ENCODE data around the gene LCE1A. TPM values are rescaled to one million over a fixed set of nuclear protein-coding genes. Genes with fewer than 3 reads are reported as not detected.

LCE1A gene
- polyA plus RNA-seq, 1 of the 3 experiments (the other 2 are of a cell fraction), result not detected

GRCh38 chr1:152806576-152806975, 20.7 kb upstream of the LCE1A start, which contains the start of gene LCE1C:
TSS of gene LCE1C (minus strand) at chr1:152806651. CDS start at chr1:152805478, 1,173 bp downstream.
- H3K9me3 ChIP-seq, result no peaks in the 10 kb centered on the region
- H3K9me2 ChIP-seq, result no peaks in the 10 kb centered on the region
- H3K79me2 ChIP-seq (ENCODE audit: insufficient read depth), result no peaks in the 10 kb centered on the region
- no peaks in the 10 kb centered on the region for H3K36me3 ChIP-seq (replicated peaks in 1 of 2; ENCODE audit: control insufficient read depth in 1 of 2, insufficient read depth in 2 of 2, low read length in 1 of 2)
- H3K27me3 ChIP-seq (ENCODE audit: insufficient read depth), result no peaks in the 10 kb centered on the region; the same call in 1 of the 2 replicates
- ChIA-PET CTCF (no interaction called here), POLR2A (no interaction called here)
- no peak within 1 kb of the TSS for H3K4me3 ChIP-seq (ENCODE audit: low read depth in 2 of 2, low read length in 1 of 2)
- DNase-seq, result no peak
- TF ChIP-seq, protein P1, sequence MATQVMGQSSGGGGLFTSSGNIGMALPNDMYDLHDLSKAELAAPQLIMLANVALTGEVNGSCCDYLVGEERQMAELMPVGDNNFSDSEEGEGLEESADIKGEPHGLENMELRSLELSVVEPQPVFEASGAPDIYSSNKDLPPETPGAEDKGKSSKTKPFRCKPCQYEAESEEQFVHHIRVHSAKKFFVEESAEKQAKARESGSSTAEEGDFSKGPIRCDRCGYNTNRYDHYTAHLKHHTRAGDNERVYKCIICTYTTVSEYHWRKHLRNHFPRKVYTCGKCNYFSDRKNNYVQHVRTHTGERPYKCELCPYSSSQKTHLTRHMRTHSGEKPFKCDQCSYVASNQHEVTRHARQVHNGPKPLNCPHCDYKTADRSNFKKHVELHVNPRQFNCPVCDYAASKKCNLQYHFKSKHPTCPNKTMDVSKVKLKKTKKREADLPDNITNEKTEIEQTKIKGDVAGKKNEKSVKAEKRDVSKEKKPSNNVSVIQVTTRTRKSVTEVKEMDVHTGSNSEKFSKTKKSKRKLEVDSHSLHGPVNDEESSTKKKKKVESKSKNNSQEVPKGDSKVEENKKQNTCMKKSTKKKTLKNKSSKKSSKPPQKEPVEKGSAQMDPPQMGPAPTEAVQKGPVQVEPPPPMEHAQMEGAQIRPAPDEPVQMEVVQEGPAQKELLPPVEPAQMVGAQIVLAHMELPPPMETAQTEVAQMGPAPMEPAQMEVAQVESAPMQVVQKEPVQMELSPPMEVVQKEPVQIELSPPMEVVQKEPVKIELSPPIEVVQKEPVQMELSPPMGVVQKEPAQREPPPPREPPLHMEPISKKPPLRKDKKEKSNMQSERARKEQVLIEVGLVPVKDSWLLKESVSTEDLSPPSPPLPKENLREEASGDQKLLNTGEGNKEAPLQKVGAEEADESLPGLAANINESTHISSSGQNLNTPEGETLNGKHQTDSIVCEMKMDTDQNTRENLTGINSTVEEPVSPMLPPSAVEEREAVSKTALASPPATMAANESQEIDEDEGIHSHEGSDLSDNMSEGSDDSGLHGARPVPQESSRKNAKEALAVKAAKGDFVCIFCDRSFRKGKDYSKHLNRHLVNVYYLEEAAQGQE (IDR thresholded peaks at IDR 0.05; ENCODE audit: low read depth, low read length), result no peak
- TF ChIP-seq NFIC (IDR thresholded peaks at IDR 0.05; ENCODE audit: borderline replicate concordance) (no peak), CHD2 (IDR thresholded peaks at IDR 0.05; ENCODE audit: low read length, partially characterized antibody) (no peak), FOXJ3 (CRISPR knock-in tag; IDR thresholded peaks at IDR 0.05) (no peak), RXRA (IDR thresholded peaks at IDR 0.05; ENCODE audit: borderline replicate concordance, low read depth) (no peak), JUND (IDR thresholded peaks at IDR 0.05) (no peak)
- TF ChIP-seq, protein P2, sequence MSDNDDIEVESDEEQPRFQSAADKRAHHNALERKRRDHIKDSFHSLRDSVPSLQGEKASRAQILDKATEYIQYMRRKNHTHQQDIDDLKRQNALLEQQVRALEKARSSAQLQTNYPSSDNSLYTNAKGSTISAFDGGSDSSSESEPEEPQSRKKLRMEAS (IDR thresholded peaks at IDR 0.05; ENCODE audit: low read depth), result no peak
- TF ChIP-seq, protein P3, sequence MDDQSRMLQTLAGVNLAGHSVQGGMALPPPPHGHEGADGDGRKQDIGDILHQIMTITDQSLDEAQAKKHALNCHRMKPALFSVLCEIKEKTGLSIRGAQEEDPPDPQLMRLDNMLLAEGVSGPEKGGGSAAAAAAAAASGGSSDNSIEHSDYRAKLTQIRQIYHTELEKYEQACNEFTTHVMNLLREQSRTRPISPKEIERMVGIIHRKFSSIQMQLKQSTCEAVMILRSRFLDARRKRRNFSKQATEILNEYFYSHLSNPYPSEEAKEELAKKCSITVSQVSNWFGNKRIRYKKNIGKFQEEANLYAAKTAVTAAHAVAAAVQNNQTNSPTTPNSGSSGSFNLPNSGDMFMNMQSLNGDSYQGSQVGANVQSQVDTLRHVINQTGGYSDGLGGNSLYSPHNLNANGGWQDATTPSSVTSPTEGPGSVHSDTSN (IDR thresholded peaks at IDR 0.05), result no peak
- whole genome bisulfite sequencing (ENCODE audit: low lambda C conversion rate), result 0% methylated on average over 3 of the region's 3 CpGs
- H3K4me1 ChIP-seq (ENCODE audit: control insufficient read depth in 1 of 2, insufficient read depth in 2 of 2, low read depth in 1 of 2, low read length in 1 of 2), result no peaks in the 10 kb centered on the region
- no peak within 1 kb of the TSS for H2AFZ ChIP-seq (ENCODE audit: low read depth)
- H3K4me2 ChIP-seq, result no peak within 1 kb of the TSS
- H3K27ac ChIP-seq (ENCODE audit: low read depth in 2 of 2, low read length in 1 of 2), result no peak within 1 kb of the TSS
- no peaks in the 10 kb centered on the region for H3F3A ChIP-seq (replicated peaks; ENCODE audit: insufficient read depth)
- H3K9ac ChIP-seq, result no peak within 1 kb of the TSS
- no peaks in the 10 kb centered on the region for H4K20me1 ChIP-seq (ENCODE audit: insufficient read depth)

GRCh38 chr1:152811050-152811449, 16.2 kb upstream of the LCE1A start:
- TF ChIP-seq TAF1 (IDR thresholded peaks at IDR 0.05; ENCODE audit: borderline replicate concordance, low read depth, low read length), result no peak
- no peak for TF ChIP-seq RAD21 (IDR thresholded peaks at IDR 0.05; ENCODE audit: low read length)
- no peak for TF ChIP-seq POLR2AphosphoS5 (IDR thresholded peaks at IDR 0.05; ENCODE audit: low read depth, low read length)
- TF ChIP-seq, protein P4, sequence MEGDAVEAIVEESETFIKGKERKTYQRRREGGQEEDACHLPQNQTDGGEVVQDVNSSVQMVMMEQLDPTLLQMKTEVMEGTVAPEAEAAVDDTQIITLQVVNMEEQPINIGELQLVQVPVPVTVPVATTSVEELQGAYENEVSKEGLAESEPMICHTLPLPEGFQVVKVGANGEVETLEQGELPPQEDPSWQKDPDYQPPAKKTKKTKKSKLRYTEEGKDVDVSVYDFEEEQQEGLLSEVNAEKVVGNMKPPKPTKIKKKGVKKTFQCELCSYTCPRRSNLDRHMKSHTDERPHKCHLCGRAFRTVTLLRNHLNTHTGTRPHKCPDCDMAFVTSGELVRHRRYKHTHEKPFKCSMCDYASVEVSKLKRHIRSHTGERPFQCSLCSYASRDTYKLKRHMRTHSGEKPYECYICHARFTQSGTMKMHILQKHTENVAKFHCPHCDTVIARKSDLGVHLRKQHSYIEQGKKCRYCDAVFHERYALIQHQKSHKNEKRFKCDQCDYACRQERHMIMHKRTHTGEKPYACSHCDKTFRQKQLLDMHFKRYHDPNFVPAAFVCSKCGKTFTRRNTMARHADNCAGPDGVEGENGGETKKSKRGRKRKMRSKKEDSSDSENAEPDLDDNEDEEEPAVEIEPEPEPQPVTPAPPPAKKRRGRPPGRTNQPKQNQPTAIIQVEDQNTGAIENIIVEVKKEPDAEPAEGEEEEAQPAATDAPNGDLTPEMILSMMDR (IDR thresholded peaks at IDR 0.05), result no peak
- TF ChIP-seq JUND (IDR thresholded peaks at IDR 0.05), result no peak
- no peak for TF ChIP-seq GATA2 (CRISPR knock-in tag; IDR thresholded peaks at IDR 0.05)
- Histone ChIP-seq H3K4me3 (ENCODE audit: low read depth in 2 of 2, low read length in 1 of 2) (no peak overlapping the region), H4K20me1 (ENCODE audit: insufficient read depth) (no peaks in the 10 kb centered on the region), H3K79me2 (ENCODE audit: insufficient read depth) (no peaks in the 10 kb centered on the region), H3F3A (replicated peaks; ENCODE audit: insufficient read depth) (no peaks in the 10 kb centered on the region), H3K9me2 (no peaks in the 10 kb centered on the region), H3K4me1 (ENCODE audit: control insufficient read depth in 1 of 2, insufficient read depth in 2 of 2, low read depth in 1 of 2, low read length in 1 of 2) (no peaks in the 10 kb centered on the region), H3K27me3 (ENCODE audit: insufficient read depth) (no peaks in the 10 kb centered on the region), H3K36me3 (replicated peaks in 1 of 2; ENCODE audit: control insufficient read depth in 1 of 2, insufficient read depth in 2 of 2, low read length in 1 of 2) (no peaks in the 10 kb centered on the region), H2AFZ (ENCODE audit: low read depth) (no peak overlapping the region), H3K27ac (ENCODE audit: low read depth in 2 of 2, low read length in 1 of 2) (no peak overlapping the region), H3K4me2 (no peak overlapping the region), H3K9ac (no peak overlapping the region), H3K9me3 (no peaks in the 10 kb centered on the region)
- POLR2A ChIA-PET, result no interaction called here
- 0% methylated on average over 2 of the region's 2 CpGs for WGBS (ENCODE audit: low lambda C conversion rate)
- no peak for DNase-seq
- CTCF ChIA-PET, result no interaction called here
